Left renal pelvis (tissue), 4 donors: Measurements from ENCODE around the gene SNRPD3. TPM values are rescaled to one million over a fixed set of nuclear protein-coding genes. Genes with fewer than 3 reads are reported as not detected.

Experiments used
- DNase-seq, 4 donors: peaks; one replicate each; pipeline ENCODE4 v3.0.0-alpha.2; 2013; ENCODE audit warnings: low read depth in 4 of 4, low spot score in 3 of 4
- polyA plus RNA-seq, 4 donors: library from polyadenylated mRNA; unstranded; fragments of 120-200 nt; gene quantifications; one replicate each; pipeline ENCODE4 v1.2.1, GENCODE V29; 2013; ENCODE audit not compliant: insufficient read length in 4 of 4

SNRPD3 gene
- polyA plus RNA-seq, 4 donors, result 134 to 198 (median 186) TPM

DNA sequence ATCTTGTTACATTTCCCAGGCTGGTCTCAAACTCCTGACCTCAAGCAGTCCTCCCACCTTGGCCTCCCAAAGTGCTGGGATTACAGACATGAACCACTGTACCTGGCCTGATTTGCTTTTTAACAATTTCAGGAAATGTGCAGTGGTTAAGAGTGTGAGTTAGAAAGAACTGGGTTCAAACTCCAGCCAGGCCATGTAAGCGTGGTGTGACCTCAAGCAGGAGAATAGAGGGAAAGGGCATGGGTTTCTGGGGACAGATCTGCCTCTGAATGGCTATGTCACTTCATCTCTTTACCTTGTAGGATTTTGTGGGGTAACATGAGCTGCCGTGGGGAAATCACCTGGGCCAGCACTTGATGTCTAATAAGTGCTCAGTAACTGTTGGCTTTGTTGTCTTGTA, 9.3 kb downstream of the SNRPD3 start:
- no peak for DNase-seq

DNA sequence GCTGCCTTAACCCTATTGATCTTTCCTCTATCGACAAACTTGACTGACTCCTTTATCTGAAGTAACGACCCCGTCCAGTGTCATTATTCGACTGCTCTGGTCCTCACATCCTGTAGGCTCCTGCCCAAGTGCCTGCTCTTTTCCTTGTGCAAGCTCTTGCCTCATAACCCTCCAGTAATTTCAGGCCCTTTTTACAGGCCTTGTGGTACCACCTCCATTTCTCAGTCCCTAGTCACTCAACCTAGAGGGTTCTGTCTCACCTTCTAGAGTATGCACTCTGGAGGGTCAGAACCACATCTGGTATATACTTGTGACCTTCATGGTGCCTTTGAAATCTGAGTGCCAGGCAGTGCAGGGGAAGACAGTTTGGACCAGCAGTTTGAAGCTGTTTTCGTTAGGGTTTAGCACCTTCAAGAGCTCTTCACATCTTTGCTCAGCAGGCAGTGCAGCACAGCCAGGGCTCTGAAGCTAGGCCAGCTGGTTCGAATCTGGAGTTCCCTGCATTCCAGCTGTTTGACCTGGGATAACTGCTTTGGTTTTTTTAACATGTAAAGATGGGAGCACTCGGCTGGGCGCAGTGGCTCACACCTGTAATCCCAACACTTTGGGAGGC, 11.2 kb downstream of the SNRPD3 start:
- DNase-seq, result no peak

DNA sequence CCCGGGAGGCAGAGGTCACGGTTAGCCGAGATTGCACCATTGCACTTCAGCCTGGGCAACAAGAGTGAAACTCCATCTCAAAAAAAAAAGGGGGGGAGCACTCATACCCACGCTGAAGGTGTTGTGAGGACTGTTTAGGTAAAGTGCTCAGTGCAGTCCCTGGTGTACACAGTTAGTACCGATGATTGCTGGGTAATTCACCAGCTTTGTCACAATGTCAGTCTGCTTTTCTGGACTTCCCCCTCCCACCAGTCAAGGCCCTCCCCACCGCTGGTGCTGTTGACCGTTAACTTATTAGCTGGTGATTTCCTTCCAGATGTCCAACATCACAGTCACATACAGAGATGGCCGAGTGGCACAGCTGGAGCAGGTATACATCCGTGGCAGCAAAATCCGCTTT, 11.9 kb downstream of the SNRPD3 start:
- no peak for DNase-seq

DNA sequence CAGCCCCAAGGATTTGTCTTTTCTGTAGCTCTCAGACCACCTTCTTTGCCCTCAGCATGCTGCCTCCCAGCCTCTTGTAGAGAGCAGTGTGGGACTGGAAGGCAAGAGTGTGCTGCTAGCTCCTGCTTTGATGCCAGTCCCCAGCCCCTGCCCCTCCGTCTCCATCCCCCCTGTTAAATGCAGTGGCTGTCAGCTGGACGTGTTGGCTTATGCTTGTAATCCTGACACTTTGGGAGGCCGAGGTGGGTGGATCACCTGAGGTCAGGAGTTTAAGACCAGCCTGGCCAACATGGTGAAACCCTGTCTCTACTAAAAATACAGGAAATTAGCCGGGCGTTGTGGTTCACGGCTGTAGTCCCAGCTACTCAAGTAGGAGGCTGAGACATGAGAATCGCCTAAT, 15.5 kb downstream of the SNRPD3 start:
- DNase-seq, result no peak

DNA sequence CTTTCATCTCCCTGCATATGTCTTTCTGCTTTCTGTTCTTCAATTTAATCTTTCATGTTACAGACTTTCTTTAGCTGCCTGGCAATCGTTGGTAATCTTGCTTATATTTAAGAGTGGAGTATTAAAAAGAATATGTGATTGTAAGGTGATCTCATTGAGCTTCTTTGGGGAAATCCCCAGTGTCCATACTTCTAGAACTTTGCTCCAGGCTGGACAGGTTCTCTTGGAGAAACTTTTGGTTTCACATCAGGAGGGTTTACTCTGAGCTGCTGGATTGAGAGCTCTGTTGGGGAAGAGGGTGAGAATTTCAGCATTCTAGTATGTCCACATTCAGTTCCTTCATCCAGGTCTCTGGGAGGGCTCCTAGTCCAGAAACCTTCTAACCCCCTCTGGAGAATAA, 21.0 kb downstream of the SNRPD3 start:
- no peak for DNase-seq

DNA sequence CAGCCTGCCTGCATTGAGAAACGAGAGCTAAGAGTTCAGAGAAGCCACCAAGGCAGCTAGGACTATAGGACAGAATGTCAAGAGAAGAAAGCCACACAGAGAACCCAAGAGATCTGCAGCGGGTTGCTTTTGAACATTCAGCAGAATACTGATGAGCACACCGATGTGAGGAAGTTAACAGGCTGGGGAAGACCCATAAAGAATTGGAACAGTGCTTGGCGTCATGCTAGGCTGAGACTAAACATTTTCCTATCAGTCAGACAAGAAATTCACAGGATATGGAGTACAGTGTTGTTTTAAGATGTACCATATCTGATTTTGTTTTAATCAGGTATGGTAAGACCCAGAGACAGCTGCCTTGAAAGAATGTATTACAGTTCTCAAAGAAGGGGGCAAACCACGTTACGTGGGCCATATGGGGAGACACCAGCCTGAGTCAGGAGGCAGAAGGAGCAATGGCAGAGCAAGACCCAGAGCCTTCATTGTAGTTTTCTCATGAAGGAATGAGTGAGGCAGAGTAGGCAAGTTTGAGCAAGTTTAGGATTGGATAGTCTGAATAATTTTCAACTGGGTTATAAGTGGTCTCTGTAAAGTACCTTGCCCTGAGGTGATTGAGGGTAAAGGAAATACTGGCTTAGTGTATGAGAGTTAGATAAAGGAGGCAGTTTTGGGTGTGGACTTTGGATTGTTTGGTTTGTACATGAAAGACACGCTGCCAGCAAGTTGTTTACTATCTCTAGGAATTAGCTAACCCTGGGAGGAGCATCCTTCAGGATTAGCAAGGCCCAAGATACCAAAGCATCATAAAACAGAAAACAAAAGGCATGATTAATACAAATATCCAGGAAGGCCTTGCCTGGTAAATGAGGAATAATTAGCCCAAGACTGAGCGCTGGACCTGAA, 22.8 kb downstream of the SNRPD3 start:
- no peak for DNase-seq

DNA sequence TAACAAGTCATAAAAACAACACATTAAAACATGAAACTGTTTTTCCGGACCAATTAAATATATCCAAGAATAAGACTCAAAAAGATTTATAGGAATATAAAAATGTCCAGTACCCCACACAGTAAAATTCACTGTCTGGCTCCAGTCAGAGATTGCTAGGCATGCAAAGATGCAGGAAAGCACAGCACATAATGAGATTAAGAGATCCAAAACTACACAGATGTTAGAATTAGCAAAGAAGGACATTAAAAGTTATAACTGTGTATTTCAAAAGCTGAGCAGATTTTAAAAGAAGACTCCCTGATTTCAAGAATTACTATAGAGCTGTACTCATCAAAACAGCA, 23.4 kb downstream of the SNRPD3 start:
- no peak for DNase-seq

DNA sequence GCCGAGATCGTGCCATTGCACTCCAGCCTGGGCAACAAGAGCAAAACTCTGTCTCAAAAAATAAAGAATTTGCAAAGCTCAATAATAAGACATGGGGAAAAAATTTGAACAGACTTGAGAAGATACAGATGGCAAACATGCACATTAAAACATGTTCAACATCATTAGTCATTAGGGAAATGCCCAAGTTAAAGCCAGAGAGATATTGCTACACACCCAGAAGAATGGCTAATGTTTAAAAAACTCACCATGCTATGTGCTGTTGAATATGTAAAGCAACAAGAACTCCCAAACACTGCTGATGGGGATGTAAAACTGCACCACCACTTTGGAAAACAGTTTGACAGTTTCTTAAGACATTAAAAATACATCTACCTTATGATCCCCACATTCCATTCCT, 24.5 kb downstream of the SNRPD3 start:
- DNase-seq, result no peak

DNA sequence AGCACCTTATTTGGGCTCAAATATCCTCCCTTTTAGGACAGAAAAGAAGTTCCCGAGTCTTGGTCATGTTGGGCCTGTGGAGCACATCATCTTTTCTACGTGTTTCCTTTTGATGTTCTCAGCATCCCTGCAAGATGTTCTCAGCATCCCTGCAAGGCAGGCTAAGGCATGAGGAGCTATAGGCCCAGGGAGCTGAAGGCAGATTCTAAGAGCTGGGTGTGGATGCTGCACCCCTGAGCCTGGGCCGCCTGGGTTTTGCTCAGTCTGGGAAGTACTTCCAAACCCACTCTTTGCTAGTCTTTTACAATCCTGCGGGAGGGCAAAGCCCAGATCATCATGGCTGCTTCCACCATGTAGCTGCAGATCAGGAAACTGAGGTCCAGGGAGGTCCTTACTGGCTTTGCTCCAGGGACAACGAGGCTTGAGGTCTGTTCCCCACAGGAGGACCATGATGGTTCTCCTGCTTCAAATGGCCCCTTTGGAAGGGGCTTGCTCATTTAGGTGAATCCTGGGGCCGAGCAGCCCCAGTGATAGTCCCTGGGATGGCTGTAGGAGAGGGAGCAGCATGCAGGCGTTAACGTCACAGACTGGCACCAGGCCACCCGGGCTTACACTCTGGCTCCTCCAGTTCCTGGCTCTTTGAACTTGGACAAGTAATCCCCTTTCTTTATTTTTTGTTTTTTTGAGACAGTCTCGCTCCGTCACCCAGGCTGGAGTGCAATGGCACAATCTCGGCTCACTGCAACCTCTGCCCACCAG, 26.4 kb downstream of the SNRPD3 start:
- DNase-seq, result no peak

DNA sequence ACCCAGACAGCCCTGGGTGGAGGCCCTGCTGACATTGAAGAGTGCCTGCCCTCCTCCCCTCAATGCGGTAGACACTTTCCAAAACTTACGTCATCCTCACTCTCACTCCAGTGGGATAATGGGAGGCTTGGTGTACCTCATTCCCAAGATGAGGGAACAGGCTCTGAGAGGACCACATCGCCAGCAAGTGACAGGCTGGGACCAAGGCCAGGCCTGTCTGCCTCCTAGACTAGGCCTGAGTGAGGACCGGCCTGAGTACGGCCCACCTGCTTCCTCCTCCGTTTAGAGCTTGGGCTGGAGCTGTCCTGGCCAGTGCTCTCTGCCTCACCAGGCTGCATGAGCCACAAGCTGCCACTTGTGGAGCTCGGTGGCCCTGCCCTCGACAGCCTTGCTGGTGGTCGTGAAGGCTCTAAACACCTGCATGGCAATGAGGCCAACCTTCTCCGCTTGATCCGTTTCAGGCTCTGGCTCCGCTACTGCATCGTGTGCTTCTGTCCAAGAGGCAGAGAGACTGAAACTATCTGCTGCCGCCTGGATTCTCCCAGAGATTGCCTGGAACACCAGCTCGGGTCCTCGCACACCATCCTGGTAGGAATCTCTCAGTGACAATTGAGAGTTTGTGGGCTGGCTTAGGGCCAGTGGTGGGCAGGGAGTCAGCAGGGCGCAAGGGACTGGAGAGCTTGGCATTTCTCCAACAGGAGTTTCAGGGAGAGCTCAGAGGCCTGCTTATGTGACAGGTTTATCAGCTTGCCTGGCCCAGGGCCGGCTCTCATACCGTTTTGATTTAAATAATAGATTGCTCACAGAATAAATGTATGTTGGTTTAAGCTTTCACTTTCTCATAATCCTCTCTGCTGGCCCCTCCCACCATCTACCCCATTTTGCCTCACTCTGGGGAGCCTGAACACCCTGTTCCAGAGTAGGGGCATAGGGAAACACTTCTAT, 27.7 kb downstream of the SNRPD3 start:
- DNase-seq, result no peak

DNA sequence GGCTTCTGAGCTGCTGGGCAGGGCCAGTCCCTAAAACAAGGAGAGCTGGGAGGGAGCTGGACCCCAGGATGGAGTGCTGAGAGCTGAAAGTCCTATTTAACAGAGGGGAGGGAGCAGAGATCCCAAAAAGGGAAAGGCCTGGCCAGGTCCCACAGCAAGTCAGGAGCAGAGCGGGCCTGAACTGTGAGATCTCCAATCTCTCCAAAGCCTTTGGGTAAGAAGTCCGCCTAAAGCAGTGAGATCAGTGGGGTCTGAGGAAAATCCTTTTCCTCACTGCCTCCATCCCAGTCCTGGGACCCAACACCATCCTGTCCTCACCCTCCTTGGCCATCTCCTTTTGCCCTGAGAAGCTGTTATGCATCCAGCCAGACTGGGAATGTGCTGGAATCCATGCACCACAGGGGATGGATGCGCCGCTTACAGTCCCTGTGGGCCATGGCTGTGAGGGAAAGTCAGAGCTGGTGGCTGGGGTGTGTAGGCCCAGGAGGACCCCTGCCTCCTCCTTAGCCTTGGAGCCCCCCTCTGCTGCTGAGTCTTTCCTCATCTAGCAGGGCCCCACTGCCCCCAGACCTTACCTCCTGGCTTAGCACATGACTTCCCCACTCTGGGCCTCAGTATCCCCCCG, 28.5 kb downstream of the SNRPD3 start:
- DNase-seq, result no peak

DNA sequence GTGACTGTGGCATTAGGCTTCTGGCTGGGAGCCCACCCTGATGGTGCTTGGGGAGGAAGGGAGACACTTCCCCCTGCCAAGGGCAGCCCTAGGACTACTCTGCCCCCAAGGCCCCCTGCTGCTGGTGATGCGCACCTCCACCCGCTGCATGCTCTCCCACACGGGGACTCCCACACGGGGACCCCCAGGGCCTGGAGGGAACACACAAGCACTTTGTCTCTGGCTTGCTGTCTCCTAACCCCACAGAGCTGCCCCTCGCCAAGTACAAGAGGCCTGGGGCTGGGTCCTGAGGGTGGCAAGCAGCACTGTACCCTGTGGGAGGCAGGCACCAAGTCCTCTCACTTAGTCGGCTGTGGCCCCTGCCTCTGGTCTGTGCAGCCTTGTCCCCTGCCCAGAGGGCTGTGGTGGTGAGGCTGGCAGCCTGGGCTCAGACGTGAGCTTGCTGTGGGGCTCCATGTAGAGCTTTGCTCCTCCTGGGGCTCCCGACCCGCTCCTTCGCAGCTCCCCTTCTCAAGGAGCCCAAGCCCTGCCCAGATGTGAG, 29.1 kb downstream of the SNRPD3 start:
- no peak for DNase-seq

DNA sequence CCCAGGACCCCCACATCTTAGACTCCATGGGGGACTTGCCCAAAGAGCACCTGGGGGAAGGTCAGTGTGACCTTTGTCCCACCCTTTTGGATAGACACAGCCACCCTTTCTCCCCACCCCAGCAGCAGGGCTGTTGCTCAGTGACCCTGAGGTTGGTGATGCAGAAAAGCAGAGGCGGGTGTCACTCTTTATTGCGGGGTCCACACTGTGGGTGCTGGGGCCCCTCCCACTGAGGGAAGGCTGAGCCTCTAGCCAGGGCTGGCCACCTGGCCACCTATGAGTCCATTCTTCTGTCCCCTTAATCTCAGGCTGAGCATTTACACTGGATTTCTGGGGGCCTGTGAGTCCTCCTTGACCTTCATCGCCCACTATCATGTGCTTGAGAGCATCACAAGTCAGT, 29.7 kb downstream of the SNRPD3 start:
- no peak for DNase-seq

DNA sequence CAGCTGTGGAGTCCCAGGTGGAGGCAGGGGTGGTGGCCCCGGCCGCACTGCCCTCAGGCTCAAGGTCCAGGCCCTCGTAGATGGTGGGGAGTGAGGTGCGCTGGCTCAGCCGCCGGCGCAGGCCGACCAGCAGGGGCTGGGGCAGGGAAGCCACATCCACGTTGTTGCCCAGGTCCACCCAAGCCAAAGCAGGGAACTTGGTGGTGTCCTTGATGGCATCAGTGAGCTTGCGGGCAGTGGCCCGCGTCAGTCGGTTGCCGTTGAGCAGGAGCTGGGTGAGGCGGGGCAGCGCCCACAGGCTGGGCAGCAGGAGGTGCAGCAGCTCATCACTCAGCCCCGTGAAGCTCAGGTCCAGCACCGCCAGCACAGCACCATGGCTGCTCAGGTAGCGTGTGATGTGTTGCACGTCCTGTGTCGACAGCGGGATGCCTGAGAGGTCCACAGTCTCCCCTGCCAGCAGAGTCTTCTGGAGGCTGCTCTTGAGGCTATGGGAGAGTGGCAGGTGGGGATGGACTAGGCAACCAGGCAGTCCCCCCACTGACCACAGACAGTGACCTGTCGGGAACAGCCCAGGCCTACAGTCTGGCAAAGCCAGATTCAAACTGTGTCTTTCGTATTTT, 30.2 kb downstream of the SNRPD3 start:
- no peak for DNase-seq

DNA sequence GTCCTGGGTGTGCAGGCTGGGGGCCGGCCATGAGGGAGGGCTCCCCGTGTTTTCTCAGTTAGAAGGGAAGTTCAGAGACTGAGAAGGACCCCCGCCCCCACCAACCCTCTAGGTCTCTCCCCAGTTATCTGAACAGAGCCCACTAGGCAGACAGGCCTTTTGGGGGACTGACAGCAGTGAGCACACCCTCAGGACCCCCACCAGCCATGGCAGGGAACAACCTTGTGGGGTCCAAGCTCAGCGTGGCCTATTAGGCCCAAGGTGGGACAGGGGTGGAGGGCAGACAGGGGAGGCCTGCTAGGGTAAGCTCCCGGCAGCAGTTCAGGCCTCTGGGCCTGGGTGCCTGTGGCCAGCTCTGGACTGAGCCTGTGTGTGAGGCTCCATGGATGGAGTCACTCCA, 31.5 kb downstream of the SNRPD3 start:
- DNase-seq, result no peak

DNA sequence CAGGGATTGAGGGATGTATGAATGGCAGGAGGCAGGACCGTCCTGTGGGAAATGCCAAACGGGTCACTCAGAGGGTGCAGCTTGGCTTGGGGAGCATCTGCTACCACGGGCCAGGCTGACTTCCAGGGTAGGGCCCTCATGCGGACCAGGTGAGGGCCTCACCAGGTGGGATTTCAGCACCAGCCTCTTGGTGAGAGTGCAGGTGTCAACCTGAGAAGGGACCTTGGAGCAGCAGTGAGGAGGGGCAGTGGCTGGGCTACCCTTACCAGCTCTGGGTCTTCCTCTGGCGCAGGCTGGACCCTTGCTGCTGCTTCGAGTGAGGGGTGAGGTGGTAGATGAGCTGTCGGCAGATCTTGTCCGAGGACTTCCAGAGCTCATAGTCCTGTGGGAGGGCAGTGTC, 32.1 kb downstream of the SNRPD3 start:
- DNase-seq, result no peak

DNA sequence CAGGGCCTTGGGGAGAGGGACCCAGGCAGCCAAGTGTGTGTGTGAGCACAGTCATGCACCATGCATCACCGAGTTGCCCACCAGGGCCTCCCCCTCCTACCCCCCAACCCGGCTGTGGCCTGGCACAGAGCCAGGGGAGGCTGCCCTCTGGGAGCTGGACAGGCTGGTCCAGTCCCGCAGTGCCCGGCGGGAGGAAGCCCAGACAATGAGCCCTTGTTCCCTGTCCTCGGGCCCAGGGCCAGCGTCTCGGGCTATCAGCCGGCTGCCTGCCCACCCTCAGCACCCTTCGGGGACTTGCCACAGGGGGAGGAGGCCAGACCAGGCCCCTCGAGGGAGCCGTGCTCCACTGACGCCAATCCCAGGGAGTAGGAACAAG, 32.6 kb downstream of the SNRPD3 start:
- no peak for DNase-seq

DNA sequence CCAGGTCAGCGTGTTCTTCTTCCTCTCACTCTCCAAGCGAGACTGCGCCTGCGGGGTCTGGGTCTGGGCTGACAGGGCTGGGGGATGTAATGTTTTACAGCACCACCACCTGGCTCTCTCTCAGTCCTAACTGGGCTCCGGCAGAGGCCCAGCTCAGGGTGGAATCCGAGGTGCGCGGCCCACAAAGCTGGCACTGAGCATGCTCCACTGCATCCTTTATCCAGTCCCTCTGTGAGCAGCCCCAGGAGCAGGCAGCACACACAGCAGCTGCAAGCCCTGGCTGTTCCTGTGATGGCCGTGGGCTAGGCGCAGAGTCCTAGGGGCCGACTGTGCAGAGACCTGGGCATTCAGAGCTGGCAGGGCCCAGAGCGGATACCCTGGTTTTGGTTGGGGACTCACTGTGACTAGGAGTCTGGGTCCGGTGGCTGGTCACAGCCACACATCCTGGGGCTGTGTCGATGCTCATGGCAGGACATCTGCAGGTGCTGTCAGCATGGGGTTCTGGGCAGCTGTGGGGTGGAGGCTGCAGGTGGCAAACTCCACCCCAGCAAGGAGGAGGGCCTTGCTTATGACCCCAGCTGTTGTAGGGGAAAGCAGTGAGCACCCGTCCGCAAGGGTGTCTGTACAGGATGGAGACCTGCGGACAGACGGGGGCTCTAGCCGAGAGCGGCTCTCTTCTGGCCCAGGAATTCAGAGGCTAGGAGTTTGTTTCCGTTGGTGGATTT, 33.1 kb downstream of the SNRPD3 start:
- DNase-seq, result no peak

DNA sequence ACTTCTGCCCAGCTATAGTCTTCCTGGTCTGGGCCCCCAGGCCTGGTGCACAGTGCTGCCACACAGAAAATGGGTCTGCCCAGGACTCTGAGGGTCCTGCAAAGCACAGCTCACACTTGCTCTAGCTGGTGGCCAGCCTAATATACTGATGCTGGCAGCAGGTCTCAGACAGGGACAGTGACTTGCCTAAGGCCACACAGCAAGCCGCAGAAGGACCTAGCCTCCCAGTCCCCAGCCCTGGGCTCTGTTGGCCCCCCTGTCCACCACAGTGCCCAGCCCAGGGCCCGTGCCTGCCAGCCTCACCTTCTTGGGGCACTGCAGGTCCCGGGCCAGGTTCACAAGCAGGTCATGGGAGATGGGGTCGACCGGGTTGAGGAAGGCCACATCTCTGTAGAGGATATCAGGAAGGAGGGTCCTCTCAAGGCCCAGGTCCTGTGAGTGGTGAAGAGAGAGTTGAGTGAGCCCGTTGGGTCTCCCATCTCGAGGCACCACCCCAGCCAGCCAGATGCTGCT, 33.8 kb downstream of the SNRPD3 start:
- DNase-seq, result no peak
